22Rv1 (cell line): ENCODE results near the gene PPP1R16B.

Source experiments
- H3K27ac ChIP-seq: fragments of 450-650 bp; 2 replicates; pipeline ENCODE4 v1.5.1; 2017
- ZFX ChIP-seq: fragments of 450-650 bp; IDR thresholded peaks from 2 replicates; pipeline ENCODE4 v1.6.1; 2017; ENCODE audit warnings: antibody characterized with exemption, borderline replicate concordance
- TF ChIP-seq, protein P1 (sequence below): fragments of 450-650 bp; IDR thresholded peaks from 2 replicates; pipeline ENCODE4 v1.5.1; 2017; ENCODE audit warnings: mild to moderate bottlenecking

PPP1R16B gene

DNA sequence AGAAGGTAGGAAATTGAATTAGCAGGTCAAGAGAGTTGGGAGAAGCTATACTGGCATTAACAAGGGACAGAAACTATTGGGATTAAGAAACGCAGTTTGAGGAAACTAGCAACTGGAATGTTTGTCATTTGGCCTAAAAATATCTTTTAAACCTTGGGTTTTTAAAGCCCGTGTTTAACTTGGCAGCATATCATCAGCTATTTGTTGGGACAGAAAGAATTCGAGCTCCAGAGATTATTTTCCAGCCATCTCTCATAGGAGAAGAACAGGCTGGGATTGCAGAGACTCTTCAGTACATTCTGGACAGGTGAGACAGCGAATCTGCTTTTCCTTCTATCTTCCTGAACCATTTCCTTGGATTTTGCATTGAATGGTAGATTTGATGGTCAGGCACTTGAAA is 39.4 kb upstream of the PPP1R16B start:
- TF ChIP-seq, protein P1, sequence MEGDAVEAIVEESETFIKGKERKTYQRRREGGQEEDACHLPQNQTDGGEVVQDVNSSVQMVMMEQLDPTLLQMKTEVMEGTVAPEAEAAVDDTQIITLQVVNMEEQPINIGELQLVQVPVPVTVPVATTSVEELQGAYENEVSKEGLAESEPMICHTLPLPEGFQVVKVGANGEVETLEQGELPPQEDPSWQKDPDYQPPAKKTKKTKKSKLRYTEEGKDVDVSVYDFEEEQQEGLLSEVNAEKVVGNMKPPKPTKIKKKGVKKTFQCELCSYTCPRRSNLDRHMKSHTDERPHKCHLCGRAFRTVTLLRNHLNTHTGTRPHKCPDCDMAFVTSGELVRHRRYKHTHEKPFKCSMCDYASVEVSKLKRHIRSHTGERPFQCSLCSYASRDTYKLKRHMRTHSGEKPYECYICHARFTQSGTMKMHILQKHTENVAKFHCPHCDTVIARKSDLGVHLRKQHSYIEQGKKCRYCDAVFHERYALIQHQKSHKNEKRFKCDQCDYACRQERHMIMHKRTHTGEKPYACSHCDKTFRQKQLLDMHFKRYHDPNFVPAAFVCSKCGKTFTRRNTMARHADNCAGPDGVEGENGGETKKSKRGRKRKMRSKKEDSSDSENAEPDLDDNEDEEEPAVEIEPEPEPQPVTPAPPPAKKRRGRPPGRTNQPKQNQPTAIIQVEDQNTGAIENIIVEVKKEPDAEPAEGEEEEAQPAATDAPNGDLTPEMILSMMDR = no peak
- TF ChIP-seq ZFX = no peak
- no peak overlapping the region for H3K27ac ChIP-seq

DNA sequence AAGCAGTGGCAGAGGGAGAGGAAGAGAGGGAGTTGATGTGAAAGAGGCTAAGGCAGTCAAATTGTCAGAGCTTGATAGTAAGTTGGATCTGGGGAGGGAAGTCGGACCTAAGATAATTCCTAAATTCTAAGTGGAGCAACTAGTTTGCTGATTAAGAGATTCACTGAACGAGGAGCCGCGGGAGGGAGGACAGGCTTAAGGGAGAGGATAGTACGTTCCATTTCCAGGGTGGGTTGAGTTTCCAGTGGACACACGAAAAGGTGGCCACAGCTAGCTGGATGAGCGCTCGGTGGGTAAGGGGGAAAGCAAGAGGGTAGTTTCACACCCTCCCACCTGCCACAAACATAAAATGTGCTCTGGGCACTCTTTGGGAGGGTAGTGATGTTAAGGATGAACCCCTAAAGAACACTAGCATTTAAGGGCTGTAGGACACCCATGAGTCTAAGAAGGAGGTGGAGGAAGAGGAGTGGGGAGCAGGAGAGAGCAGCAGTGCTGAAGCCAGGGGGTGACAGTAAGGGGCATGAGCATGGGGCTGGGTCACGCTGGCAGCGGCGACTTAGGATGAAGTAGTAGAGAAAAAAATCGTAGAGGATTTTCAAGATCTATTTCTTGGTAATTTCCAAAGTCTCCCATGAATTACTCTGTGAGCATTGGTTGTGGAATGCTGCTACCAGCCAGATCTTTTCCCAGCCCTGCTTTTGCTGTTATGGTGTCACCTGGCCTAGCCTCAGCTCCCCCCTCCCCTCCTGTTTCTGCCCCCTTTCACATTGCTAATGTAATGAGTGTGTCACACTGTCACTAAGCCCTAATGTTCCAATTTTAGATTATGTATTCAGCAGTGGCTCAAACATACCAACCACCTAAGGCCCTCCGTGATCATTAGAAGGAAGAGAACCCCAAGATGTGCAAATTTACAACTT is 35.9 kb upstream of the PPP1R16B start:
- no peak overlapping the region for H3K27ac ChIP-seq
- no peak for TF ChIP-seq ZFX
- TF ChIP-seq, protein P1 = no peak

DNA sequence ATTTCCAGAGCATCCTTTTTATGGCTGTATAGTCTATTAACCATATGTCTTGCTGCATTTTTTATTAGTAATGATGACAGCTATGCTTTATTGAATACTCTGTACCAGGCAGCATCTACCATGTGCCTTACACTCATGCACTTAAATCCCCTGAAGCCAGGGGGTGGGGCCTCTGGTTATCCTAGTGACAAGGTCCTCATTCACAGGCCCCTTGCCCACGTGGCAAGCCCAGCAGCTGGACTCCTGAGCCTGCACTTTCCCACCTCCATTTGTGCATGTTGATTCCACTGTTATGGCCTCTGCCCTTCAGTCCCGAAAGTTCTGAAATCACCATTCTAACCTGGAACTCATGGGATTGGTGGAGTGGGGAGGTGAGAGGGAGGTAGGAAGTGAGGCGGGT is 35.0 kb upstream of the PPP1R16B start:
- H3K27ac ChIP-seq = no peak overlapping the region
- TF ChIP-seq ZFX = no peak
- TF ChIP-seq, protein P1 = no peak

DNA sequence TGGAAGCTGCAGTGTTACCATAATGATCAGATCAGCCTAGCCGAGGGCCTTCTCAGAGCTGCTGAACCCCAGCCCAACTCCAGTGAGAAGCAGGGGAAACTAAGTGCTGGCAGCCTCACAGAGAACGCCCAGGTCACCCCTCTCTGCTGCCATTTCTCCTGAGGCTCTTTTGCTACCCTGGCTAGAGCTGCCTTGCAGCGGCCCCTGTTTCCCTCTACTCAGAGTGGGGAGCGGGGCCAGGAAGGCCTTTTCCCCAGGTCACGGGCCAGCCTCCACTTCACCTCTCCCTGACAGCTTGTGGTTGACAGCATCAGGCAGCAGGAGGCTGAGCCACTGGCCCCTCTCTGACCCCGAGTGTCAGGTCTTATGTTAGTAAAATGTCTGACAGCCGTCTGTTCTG is 34.5 kb upstream of the PPP1R16B start:
- no peak overlapping the region for H3K27ac ChIP-seq

DNA sequence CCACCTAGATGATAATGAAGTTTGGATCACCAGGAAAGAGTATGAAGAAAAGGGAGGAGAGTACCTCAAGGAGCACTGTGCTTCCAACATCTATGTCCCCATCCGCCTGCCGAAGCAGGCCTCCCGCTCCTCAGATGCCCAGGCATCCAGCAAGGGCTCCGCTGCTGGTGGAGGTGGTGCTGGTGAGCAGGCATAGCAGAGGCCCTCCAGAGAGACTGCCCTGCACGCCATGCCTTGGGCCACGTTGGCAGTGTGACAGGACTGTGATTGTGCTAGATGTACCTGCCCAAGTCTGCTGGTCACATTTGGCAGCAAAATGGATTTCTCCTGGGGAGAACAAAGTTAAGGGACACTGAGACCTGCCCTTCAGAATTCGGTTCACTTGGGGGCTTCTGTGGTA is 33.9 kb upstream of the PPP1R16B start:
- TF ChIP-seq, protein P1 = no peak
- no peak for TF ChIP-seq ZFX
- H3K27ac ChIP-seq = no peak overlapping the region

More for the DNA sequence above, 34.5 kb upstream of the PPP1R16B start:
- no peak for TF ChIP-seq ZFX
- TF ChIP-seq, protein P1 = no peak

DNA sequence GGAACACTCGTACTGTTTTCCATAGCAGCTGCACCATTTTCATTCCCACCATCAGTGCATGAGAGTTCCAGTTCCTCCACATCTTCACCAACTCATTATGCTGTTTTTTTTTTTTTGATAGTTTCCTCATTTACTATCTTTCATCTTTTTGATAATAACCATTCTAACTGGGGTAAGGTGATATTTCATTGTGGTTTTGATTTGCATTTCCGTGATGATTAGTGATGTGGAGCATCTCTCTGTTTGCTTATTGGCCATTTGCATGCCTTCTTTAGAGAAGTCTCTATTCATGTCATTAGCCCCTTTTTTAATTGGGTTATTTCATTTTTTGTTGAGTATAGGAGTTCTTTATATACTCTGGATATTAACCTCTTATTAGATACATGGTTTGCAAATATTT is 31.3 kb upstream of the PPP1R16B start:
- H3K27ac ChIP-seq = no peak overlapping the region
- TF ChIP-seq ZFX = no peak
- TF ChIP-seq, protein P1 = no peak

DNA sequence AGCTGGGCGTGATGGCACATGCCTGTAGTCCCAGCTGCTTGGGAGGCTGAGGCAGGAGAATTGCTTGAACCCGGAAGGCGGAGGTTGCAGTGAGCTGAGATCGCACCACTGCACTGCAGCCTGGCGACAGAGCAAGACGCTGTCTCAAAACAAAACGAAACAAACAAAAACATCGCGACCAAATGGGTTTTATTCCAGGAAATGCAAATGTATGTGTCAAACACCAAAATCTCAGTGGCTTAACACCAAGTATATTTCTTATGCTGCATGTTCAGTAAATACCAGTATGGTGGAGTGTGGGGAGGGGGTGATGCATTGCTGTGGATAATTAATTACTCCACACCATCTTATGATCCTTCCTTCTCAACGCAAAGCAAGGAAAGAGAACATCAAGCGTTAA is 29.1 kb upstream of the PPP1R16B start:
- H3K27ac ChIP-seq = no peak overlapping the region
- TF ChIP-seq, protein P1 = no peak
- no peak for TF ChIP-seq ZFX
